ENCODE measurements around the gene C3orf18.

Gene C3orf18

GRCh38 chr3:50549226-50549625 lies 18.3 kb downstream of the C3orf18 start:
- no peak for DNase-seq

GRCh38 chr3:50545781-50546180 lies 21.8 kb downstream of the C3orf18 start:
- DNase-seq, result no peak

- no peak for DNase-seq
Measured at GRCh38 chr3:50542177-50543034, 25.1 kb downstream of the C3orf18 start.

- DNase-seq, result no peak
Measured at GRCh38 chr3:50539356-50540286, 27.9 kb downstream of the C3orf18 start.

GRCh38 chr3:50537421-50538129 lies 30.0 kb downstream of the C3orf18 start:
- no peak for DNase-seq

- DNase-seq, result no peak
Measured at GRCh38 chr3:50536471-50537180, 30.9 kb downstream of the C3orf18 start.

- DNase-seq, result no peak
Measured at GRCh38 chr3:50534681-50535330, 32.7 kb downstream of the C3orf18 start.

- no peak for DNase-seq
Measured at GRCh38 chr3:50533807-50534461, 33.6 kb downstream of the C3orf18 start.

GRCh38 chr3:50533316-50533715 lies 34.2 kb downstream of the C3orf18 start:
- DNase-seq, result no peak

- no peak for DNase-seq
Measured at GRCh38 chr3:50532062-50532705, 35.4 kb downstream of the C3orf18 start.

GRCh38 chr3:50531201-50531600 lies 36.3 kb downstream of the C3orf18 start:
- DNase-seq, result no peak

GRCh38 chr3:50530001-50530970 lies 37.3 kb downstream of the C3orf18 start:
- no peak for DNase-seq

- DNase-seq, result no peak
Measured at GRCh38 chr3:50525987-50526386, 41.6 kb downstream of the C3orf18 start.

- DNase-seq, result no peak
Measured at GRCh38 chr3:50525191-50525910, 42.2 kb downstream of the C3orf18 start.

- DNase-seq, result no peak
Measured at GRCh38 chr3:50524746-50525145, 42.8 kb downstream of the C3orf18 start.

GRCh38 chr3:50523279-50523811 lies 44.2 kb downstream of the C3orf18 start:
- DNase-seq, result no peak

GRCh38 chr3:50521572-50521971 lies 46.0 kb downstream of the C3orf18 start:
- DNase-seq, result no peak

GRCh38 chr3:50520849-50521248 lies 46.7 kb downstream of the C3orf18 start:
- no peak for DNase-seq

All from DMS 273 treated with DMSO at 0.1 percent for 48 hours (cell line).